Keratinocyte (primary cell): ENCODE results near the gene SFXN2.
"Not testable (repeated sequence)": the region's sequence is repeated elsewhere in the genome, so short reads cannot be mapped to it uniquely, and the experiment has no call there.

Experiments
- CTCF ChIP-seq, 3 experiments: IDR thresholded peaks in 1 of 3; conservative IDR thresholded peaks in 1 of 3; optimal IDR thresholded peaks in 1 of 3; 2 replicates in 2 of 3; 3 replicates in 1 of 3; pipeline versions ENCODE3 to v1.5.1; 2011; ENCODE audit warnings: low read length in 3 of 3, mild to moderate bottlenecking in 3 of 3, moderate library complexity in 2 of 3, control low read depth in 1 of 3, inconsistent platforms in 1 of 3; ENCODE audit not compliant: insufficient read depth in 2 of 3; ENCODE audit errors: extremely low read depth in 1 of 3
- EZH2 ChIP-seq: IDR thresholded peaks from one replicate; pipeline ENCODE4 v1.6.1; 2012; ENCODE audit warnings: inconsistent platforms, mild to moderate bottlenecking, low read length, moderate library complexity

DNA sequence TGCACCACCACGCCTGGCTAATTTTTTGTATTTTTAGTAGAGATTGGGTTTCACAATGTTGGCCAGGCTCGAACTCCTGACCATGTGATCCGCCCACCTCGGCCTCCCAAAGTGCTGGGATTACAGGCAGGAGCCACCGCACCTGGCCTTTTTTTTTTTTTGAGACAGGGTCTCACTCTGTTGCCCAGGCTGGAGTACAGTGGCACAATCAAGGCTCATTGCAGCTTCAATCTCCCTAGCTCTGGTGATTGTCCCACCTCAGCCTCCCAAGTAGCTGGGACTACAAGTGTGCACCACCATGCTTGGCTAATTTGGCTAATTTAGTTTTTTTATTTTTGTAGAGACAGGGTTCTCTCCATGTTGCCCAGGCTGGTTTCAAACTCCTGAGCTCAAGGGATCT lies 27.9 kb downstream of the SFXN2 start:
- TF ChIP-seq CTCF (optimal IDR thresholded peaks at IDR 0.05 in 1 of 3, IDR thresholded peaks at IDR 0.05 in 1 of 3, conservative IDR thresholded peaks at IDR 0.05 in 1 of 3; ENCODE audit: extremely low read depth in 1 of 3, insufficient read depth in 2 of 3, low read length in 3 of 3); EZH2: not testable (repeated sequence)
